ENCODE measurements around the gene VPS37D.

DNA sequence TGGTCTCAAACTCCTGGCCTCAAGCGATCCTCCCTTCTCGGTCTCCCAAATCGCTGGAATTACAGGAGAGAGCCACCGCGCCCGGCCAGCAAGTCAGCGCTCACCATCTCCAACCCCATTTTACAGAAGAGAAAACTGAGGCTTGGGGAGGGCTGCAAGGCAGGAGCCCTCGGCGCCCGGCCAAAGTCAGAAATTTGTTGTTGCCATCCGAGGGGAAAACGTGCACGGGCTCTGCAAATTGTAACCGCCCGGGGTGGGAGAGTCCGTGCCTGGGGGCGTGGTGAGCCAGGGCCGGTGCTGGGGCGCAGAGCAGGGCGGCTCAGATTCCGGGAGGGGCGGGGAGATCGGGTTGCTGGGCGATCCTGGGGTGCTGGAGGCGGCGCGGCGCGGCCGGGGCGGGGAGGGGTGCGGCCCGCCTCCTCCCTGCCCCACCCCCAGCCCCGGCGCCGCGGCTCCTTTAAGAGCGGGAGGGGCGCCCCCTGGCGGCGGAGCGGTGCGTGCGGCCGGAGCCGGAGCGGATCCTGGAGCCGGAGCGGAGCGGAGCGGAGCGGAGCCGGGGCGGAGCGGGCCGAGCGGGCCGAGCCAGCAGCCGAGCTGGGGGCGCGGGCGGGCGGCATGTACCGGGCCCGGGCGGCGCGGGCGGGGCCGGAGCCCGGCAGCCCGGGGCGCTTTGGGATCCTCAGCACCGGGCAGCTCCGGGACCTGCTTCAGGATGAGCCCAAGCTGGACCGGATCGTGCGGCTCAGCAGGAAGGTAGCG is at the start of gene VPS37D:
- TF ChIP-seq, protein P1, sequence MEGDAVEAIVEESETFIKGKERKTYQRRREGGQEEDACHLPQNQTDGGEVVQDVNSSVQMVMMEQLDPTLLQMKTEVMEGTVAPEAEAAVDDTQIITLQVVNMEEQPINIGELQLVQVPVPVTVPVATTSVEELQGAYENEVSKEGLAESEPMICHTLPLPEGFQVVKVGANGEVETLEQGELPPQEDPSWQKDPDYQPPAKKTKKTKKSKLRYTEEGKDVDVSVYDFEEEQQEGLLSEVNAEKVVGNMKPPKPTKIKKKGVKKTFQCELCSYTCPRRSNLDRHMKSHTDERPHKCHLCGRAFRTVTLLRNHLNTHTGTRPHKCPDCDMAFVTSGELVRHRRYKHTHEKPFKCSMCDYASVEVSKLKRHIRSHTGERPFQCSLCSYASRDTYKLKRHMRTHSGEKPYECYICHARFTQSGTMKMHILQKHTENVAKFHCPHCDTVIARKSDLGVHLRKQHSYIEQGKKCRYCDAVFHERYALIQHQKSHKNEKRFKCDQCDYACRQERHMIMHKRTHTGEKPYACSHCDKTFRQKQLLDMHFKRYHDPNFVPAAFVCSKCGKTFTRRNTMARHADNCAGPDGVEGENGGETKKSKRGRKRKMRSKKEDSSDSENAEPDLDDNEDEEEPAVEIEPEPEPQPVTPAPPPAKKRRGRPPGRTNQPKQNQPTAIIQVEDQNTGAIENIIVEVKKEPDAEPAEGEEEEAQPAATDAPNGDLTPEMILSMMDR (IDR thresholded peaks at IDR 0.05), result peak; percentile 79 to 99 (median 93)
- peak in 1 of 2 donors; percentile 11 for TF ChIP-seq POLR2A (IDR thresholded peaks at IDR 0.05)
